Mesodermal cell (in vitro differentiated cells): Measurements from ENCODE around the gene LRRC10B.
"Not testable (repeated sequence)": the region's sequence is repeated elsewhere in the genome, so short reads cannot be mapped to it uniquely, and the experiment has no call there.

Experiments used
- H3K27ac ChIP-seq: 2 replicates; pipeline ENCODE4 v1.7.0; 2013; ENCODE audit warnings: mild to moderate bottlenecking, low read depth, low read length, moderate library complexity; ENCODE audit not compliant: severe bottlenecking
- H3K36me3 ChIP-seq: 2 replicates; pipeline ENCODE4 v1.7.1; 2013; ENCODE audit warnings: mild to moderate bottlenecking, low read length, moderate library complexity; ENCODE audit not compliant: control insufficient read depth, insufficient read depth
- H3K4me1 ChIP-seq: one replicate; pipeline ENCODE4 v1.7.1; 2013; ENCODE audit warnings: mild to moderate bottlenecking, low read length; ENCODE audit not compliant: insufficient read depth, control insufficient read depth, poor library complexity, severe bottlenecking
- H3K4me3 ChIP-seq: 2 replicates; pipeline ENCODE4 v1.7.0; 2013; ENCODE audit warnings: low read length, control low read depth, mild to moderate bottlenecking; ENCODE audit not compliant: insufficient read depth, poor library complexity, severe bottlenecking; ENCODE audit errors: extremely low read depth
- H3K9me3 ChIP-seq: 2 replicates; pipeline ENCODE4 v1.7.1; 2013; ENCODE audit warnings: mild to moderate bottlenecking, low read length, moderate library complexity; ENCODE audit not compliant: control insufficient read depth
- WGBS, 2 experiments: methylation state at CpG; one replicate each; pipeline ENCODE4 v1.1.5; 2013; ENCODE audit warnings: missing lambda C conversion rate in 2 of 2; ENCODE audit not compliant: insufficient coverage in 2 of 2; 5-methylcytosine and 5-hydroxymethylcytosine counted together

LRRC10B gene

DNA sequence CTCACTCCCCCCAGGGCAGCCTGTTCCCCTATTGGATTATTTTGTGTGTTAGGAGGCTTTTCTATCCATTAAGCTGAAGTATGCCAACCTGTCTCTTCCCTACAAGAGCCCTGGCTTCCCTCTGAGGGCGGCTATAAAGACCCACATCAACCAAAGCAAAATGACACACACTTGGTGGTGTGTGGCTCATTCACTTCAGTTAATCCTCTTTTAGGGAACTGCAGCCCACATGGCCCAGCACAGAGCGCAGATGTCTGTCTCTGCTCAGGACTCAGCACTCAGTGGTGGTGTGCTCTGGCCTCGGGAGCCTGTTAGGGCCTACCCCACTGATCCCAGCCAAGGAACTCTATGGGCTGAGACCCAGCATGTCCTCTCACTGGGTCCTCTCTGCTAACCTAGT, 32.2 kb upstream of the LRRC10B start:
- 100% methylated on average over 3 of the region's 3 CpGs; no CpG with 5 or more reads in 1 of the 2 experiments for WGBS, 2 experiments
- Histone ChIP-seq H3K9me3 (peaks cover 4% of the 10 kb centered on the region), H3K27ac (no peak overlapping the region), H3K4me3 (no peak overlapping the region), H3K36me3 (peaks cover 16% of the 10 kb centered on the region), H3K4me1 (no peaks in the 10 kb centered on the region)

DNA sequence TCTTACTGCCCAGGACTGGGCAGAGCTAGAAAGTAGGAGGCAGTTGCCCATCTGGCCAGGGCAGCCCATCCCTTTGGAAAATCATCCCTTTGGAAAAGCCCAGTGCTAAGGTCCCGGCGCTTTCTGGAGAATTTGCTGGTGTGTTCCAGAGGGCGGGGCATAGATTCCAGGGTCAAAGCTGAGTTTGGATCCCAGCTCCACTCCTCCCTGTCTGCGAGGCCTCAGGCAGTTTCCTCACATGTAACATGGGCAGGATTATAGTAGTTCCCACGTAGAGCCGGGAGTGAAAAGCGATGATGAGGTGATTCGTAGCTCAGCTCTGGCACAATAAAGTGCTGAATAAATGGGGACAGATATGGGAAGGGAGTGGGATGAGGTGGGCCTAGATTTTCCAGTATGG, 31.4 kb upstream of the LRRC10B start:
- Histone ChIP-seq H3K4me1 (no peaks in the 10 kb centered on the region), H3K36me3 (peaks cover 13% of the 10 kb centered on the region), H3K27ac (no peak overlapping the region), H3K9me3 (peaks cover 4% of the 10 kb centered on the region), H3K4me3 (no peak overlapping the region)
- 84% methylated on average over 6 to 8 of the region's 8 CpGs for WGBS, 2 experiments

DNA sequence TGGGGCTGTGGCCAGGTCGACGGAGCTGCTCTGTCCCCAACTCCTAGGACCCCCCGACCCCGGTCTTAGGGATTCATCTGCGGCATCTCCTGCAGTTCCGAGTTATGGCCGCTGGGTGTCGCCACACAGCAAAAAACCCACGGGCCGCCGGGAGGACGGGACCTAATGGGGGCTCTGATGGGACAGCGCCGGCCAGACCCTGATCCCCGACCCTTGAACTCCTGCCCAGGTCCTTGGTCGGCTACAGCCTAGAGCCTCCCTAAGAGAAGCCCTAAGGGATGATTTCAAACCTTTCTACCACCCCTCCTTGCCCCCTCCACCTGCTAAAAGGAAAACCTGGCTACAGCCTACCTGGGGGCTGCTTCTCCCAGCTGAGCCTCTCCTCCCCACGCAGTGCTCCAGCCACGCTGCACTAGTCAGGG, 30.8 kb upstream of the LRRC10B start:
- H3K4me1 ChIP-seq = no peaks in the 10 kb centered on the region
- peaks cover 2% of the 10 kb centered on the region for H3K9me3 ChIP-seq
- H3K27ac ChIP-seq = no peak overlapping the region
- H3K4me3 ChIP-seq = no peak overlapping the region
- peaks cover 8% of the 10 kb centered on the region for H3K36me3 ChIP-seq
- WGBS, 2 experiments = 11 to 14% methylated on average over 13 to 17 of the region's 18 CpGs

GRCh38 chr11:61479360-61480058, 29.0 kb upstream of the LRRC10B start:
- not testable (repeated sequence) for H3K36me3 ChIP-seq
- 91 to 99% methylated on average over 8 to 10 of the region's 11 CpGs for WGBS, 2 experiments

DNA sequence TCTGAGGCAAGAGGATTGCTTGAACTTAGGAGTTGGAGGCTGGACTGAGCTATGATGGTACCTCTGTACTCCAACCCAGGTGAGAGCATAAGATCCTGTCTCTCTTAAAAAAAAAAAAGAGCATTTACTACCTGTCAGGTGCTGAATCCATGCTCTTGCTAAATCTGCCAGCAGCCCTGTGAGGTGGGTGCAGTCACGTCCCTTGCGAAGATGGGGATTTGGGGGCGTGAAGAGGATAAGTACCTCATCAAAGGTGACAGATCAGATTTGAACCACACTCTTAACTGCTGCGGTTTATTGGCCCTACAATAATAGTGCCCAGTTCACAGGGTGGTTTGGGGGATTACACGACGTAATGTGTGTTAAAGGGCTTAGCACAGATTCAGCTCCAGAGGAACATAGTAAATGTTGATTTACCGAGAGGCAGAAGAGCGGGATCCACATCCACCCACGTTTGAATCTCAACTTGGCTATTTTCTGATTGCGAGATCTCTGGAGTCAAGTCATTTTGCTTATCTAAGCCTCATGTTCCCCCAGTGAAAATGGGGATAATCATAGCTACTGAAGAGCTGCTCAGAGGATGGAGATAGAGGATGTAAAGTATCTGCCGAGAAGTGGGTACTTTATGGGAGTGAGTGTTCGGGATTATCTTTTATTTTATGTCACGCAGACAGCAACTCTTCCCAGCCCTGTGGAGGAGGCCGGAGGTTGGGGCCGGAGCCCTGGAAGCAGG, 28.1 kb upstream of the LRRC10B start:
- H3K36me3 ChIP-seq = no peaks in the 10 kb centered on the region
- no peak overlapping the region for H3K27ac ChIP-seq
- no peaks in the 10 kb centered on the region for H3K4me1 ChIP-seq
- H3K4me3 ChIP-seq = no peak overlapping the region
- no peaks in the 10 kb centered on the region for H3K9me3 ChIP-seq
- WGBS, 2 experiments = 79 to 84% methylated on average over 13 to 15 of the region's 15 CpGs

More at GRCh38 chr11:61479360-61480058, 29.0 kb upstream of the LRRC10B start:
- not testable (repeated sequence) for H3K9me3 ChIP-seq, H3K4me3 ChIP-seq, H3K4me1 ChIP-seq, H3K27ac ChIP-seq

- no peaks in the 10 kb centered on the region for H3K36me3 ChIP-seq
- no peaks in the 10 kb centered on the region for H3K9me3 ChIP-seq
- WGBS, 2 experiments = 4 to 8% methylated on average over 3 to 6 of the region's 7 CpGs
- H3K4me3 ChIP-seq = no peak overlapping the region
- H3K27ac ChIP-seq = no peak overlapping the region
- no peaks in the 10 kb centered on the region for H3K4me1 ChIP-seq
Measured at GRCh38 chr11:61480994-61481335, 27.6 kb upstream of the LRRC10B start.

- Histone ChIP-seq H3K4me3 (no peak overlapping the region), H3K36me3 (no peaks in the 10 kb centered on the region), H3K27ac (no peak overlapping the region), H3K9me3 (no peaks in the 10 kb centered on the region), H3K4me1 (no peaks in the 10 kb centered on the region)
- 81 to 84% methylated on average over 5 to 7 of the region's 10 CpGs for WGBS, 2 experiments
Measured at GRCh38 chr11:61481806-61482205, 26.7 kb upstream of the LRRC10B start.

- no peaks in the 10 kb centered on the region for H3K4me1 ChIP-seq
- H3K4me3 ChIP-seq = no peak overlapping the region
- H3K9me3 ChIP-seq = no peaks in the 10 kb centered on the region
- H3K27ac ChIP-seq = no peak overlapping the region
- H3K36me3 ChIP-seq = no peaks in the 10 kb centered on the region
- 30 to 41% methylated on average over 4 to 5 of the region's 7 CpGs for WGBS, 2 experiments
Measured at GRCh38 chr11:61482513-61482912, 26.0 kb upstream of the LRRC10B start.

- Histone ChIP-seq H3K9me3 (no peaks in the 10 kb centered on the region), H3K4me3 (no peak overlapping the region), H3K4me1 (peaks cover 8% of the 10 kb centered on the region), H3K36me3 (no peaks in the 10 kb centered on the region), H3K27ac (no peak overlapping the region)
- WGBS, 2 experiments = 71 to 73% methylated on average over 11 of the region's 11 CpGs
Measured at GRCh38 chr11:61484541-61484940, 24.0 kb upstream of the LRRC10B start.

DNA sequence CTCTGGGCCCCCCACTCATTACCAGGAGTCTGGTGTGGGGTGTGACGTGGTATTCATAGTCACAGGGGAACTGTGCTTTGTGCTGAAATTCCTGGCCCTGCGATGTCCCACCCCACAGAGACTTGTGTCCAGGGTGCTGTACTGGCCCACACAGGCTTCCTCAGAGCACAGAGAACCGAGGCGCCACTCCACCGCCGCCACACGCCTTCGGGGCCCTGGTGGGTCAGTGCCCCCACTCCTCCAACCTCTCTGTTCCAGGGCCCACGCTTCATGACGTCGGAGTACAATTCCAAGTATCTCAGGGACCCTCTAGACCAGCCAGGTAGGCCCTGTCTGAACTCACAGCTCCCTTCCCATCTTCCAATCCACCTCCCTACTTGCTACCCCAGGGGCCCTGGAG, 23.5 kb upstream of the LRRC10B start:
- H3K27ac ChIP-seq = no peak overlapping the region
- H3K9me3 ChIP-seq = no peaks in the 10 kb centered on the region
- H3K36me3 ChIP-seq = no peaks in the 10 kb centered on the region
- H3K4me3 ChIP-seq = no peak overlapping the region
- 87 to 100% methylated on average over 7 to 8 of the region's 11 CpGs for WGBS, 2 experiments
- H3K4me1 ChIP-seq = peaks cover 12% of the 10 kb centered on the region

DNA sequence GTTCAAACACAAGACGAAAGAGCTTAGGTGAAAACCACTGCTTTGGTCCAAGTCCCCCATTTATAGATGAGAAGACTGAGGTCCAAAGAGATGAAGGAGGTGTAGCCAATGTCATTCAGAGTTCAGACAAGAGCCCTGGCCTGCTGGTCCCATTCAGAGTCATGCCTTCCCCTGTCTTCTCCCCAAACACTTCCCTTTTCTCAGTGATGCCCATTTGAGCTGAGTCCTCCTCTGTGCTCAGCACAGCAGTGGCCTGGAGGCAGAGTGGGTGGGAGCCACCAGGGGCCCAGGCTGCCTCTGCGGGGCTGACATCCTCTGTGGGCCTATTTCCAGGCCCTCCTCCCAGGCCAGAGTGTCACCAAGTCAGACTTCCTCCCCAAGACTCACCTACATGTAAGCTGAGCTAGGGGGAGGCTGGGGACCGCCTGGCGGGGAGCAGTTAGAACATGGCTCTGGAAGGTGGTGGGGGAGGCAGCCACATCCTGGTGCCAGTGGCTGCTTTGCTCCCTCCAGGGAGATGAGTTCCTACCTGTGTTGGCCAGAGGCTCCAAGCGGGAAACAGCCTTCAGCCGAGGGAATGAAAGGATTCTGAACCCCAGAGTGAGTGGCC, 22.4 kb upstream of the LRRC10B start:
- no peaks in the 10 kb centered on the region for H3K9me3 ChIP-seq
- H3K4me3 ChIP-seq = no peak overlapping the region
- H3K4me1 ChIP-seq = peaks cover 17% of the 10 kb centered on the region
- WGBS, 2 experiments = 93 to 96% methylated on average over 4 to 6 of the region's 6 CpGs
- no peaks in the 10 kb centered on the region for H3K36me3 ChIP-seq
- H3K27ac ChIP-seq = no peak overlapping the region
